ENCODE results near the gene C1orf159. TPM values are rescaled to one million over a fixed set of nuclear protein-coding genes. Genes with fewer than 3 reads are reported as not detected.

C1orf159 gene
- total and polyA plus RNA-seq, 9 of the 15 experiments (the other 6 are each of a cell fraction or from before 2014, with no cell fraction given): 0.28 to 54.9 (median 10.6) TPM

- no peak for TF ChIP-seq USF1 (CRISPR knock-in tag; IDR thresholded peaks at IDR 0.05)
- TF ChIP-seq BMI1 (IDR thresholded peaks at IDR 0.05; ENCODE audit: low read length): no peak
Measured at GRCh38 chr1:1140673-1141072, 24.8 kb upstream of the C1orf159 start (continued).

GRCh38 chr1:1137256-1138045 lies 21.6 kb upstream of the C1orf159 start:
- no peaks in the 10 kb centered on the region for H4K20me1 ChIP-seq (replicated peaks; ENCODE audit: control insufficient read depth, insufficient read depth, low read length)
- POLR2A ChIA-PET: interaction anchor here (0.6 to 0.7 kb wide), 2 partner anchors 15 to 90 kb away, joined by 3 read pairs; no protein-coding TSS in a partner anchor
- CTCF ChIA-PET (ENCODE audit: low intra/inter-chr PET ratio): no interaction called here
- H3K4me1 ChIP-seq (replicated peaks in 1 of 2; ENCODE audit: control insufficient read depth in 2 of 2, insufficient read depth in 2 of 2, low read length in 2 of 2): peaks cover 16 to 79% of the 10 kb centered on the region in 2 experiments
- FAIRE-seq (peak; percentile 23), DNase-seq (ENCODE audit: extremely low read depth in 1 of 4, low spot score in 3 of 4) (peak in 3 of 4 experiments; percentile 53 to 70 (median 66)), ATAC-seq (peak; percentile 29)
- no peak overlapping the region for H3K4me2 ChIP-seq (ENCODE audit: insufficient read depth, low read length)
- no TSS peak for BruUV-seq (replicated peaks)
- no peaks in the 10 kb centered on the region for H3K79me2 ChIP-seq (ENCODE audit: control insufficient read depth, insufficient read depth, low read length)
- H3K4me3 ChIP-seq: no peak overlapping the region
- intact Hi-C loops (cut with micrococcal nuclease) (no loop called here), in situ Hi-C loops (cut with MboI) (no loop called here)
- 11% methylated on average over 17 of the region's 36 CpGs for WGBS (ENCODE audit: insufficient coverage, low coverage, missing lambda C conversion rate)
- no peak overlapping the region for H3K27ac ChIP-seq (ENCODE audit: extremely low read depth, low read depth, low read length)
- H3K27me3 ChIP-seq (ENCODE audit: control insufficient read depth in 2 of 2, insufficient read depth in 2 of 2, low read length in 2 of 2): no peaks in the 10 kb centered on the region
- H3K36me3 ChIP-seq (ENCODE audit: control insufficient read depth, insufficient read depth, low read length): no peaks in the 10 kb centered on the region
- no peaks in the 10 kb centered on the region for H3K9me3 ChIP-seq (replicated peaks; ENCODE audit: control insufficient read depth, insufficient read depth, low read depth, low read length)
- H2AFZ ChIP-seq (ENCODE audit: low read depth, low read length): no peak overlapping the region
- no peaks in the 10 kb centered on the region for H3K9me1 ChIP-seq (ENCODE audit: control insufficient read depth, insufficient read depth, low read length)
- peak overlapping the region in 1 of 2 experiments; percentile 20; a peak in 1 of 4 replicates for H3K9ac ChIP-seq (ENCODE audit: insufficient read depth in 1 of 2, low read depth in 2 of 2, low read length in 2 of 2)
- peak; percentile 61; the same call in 1 of the 2 replicates for TF ChIP-seq ZBTB7A (IDR thresholded peaks at IDR 0.05; ENCODE audit: borderline replicate concordance, control insufficient read depth, low read depth, low read length)
- TF ChIP-seq VEZF1 (CRISPR knock-in tag; IDR thresholded peaks at IDR 0.05): peak; percentile 58
- TF ChIP-seq ZNF12 (CRISPR knock-in tag; IDR thresholded peaks at IDR 0.05): no peak
- no peak for TF ChIP-seq THRB (CRISPR knock-in tag; conservative IDR thresholded peaks at IDR 0.05)
- peak; percentile 28 for TF ChIP-seq PRDM10 (IDR thresholded peaks at IDR 0.05; ENCODE audit: partially characterized antibody)
- no peak for TF ChIP-seq SMAD3 (CRISPR knock-in tag; conservative IDR thresholded peaks at IDR 0.05)
- TF ChIP-seq GABPA (tag; conservative IDR thresholded peaks at IDR 0.05; ENCODE audit: low read depth): 0 out of 2 replicates have a peak, but pooled peaks have one; percentile 32
- TF ChIP-seq ZFX (CRISPR knock-in tag; IDR thresholded peaks at IDR 0.05): 0 out of 2 replicates have a peak, but pooled peaks have one; percentile 19
- no peak for TF ChIP-seq SMAD2 (IDR thresholded peaks at IDR 0.05; ENCODE audit: low read depth, low read length)
